HG03378 (cell line): ENCODE data around the gene PPIL1.
"Not testable (repeated sequence)": the region's sequence is repeated elsewhere in the genome, so short reads cannot be mapped to it uniquely, and the experiment has no call there.

ENCODE experiments used
- ATAC-seq: cut with Tn5 transposase; IDR thresholded peaks from one replicate; pipeline ENCODE4 v1.9.1; 2021; ENCODE audit warnings: mild to moderate bottlenecking, moderate library complexity; ENCODE audit not compliant: unreplicated experiment

The PPIL1 gene

GRCh38 chr6:36817176-36817817 lies 57.3 kb downstream of the PPIL1 start:
- no peak for ATAC-seq

GRCh38 chr6:36815962-36816735 lies 58.5 kb downstream of the PPIL1 start:
- no peak for ATAC-seq

GRCh38 chr6:36814249-36814648 lies 60.4 kb downstream of the PPIL1 start:
- ATAC-seq = no peak

DNA sequence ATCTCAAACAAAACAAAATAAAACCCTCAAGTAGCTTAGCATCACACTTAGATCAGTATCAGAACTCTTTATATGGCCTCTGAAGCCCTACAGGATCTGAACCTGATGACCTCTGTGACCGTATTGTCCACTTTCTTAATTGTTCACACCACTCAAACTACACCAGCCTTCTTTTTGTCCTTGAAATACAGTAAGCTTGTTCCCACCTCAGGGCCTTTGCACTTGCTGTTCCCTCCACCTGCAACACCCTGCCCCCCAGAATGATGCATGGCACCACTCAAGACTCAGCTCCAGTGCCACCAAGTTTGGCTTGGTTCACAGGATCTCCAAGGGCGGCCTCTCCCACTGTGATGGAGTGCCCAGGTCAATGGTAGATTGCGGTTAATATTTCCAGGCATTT lies 61.1 kb downstream of the PPIL1 start:
- no peak for ATAC-seq

GRCh38 chr6:36813047-36813446 lies 61.6 kb downstream of the PPIL1 start:
- not testable (repeated sequence) for ATAC-seq

DNA sequence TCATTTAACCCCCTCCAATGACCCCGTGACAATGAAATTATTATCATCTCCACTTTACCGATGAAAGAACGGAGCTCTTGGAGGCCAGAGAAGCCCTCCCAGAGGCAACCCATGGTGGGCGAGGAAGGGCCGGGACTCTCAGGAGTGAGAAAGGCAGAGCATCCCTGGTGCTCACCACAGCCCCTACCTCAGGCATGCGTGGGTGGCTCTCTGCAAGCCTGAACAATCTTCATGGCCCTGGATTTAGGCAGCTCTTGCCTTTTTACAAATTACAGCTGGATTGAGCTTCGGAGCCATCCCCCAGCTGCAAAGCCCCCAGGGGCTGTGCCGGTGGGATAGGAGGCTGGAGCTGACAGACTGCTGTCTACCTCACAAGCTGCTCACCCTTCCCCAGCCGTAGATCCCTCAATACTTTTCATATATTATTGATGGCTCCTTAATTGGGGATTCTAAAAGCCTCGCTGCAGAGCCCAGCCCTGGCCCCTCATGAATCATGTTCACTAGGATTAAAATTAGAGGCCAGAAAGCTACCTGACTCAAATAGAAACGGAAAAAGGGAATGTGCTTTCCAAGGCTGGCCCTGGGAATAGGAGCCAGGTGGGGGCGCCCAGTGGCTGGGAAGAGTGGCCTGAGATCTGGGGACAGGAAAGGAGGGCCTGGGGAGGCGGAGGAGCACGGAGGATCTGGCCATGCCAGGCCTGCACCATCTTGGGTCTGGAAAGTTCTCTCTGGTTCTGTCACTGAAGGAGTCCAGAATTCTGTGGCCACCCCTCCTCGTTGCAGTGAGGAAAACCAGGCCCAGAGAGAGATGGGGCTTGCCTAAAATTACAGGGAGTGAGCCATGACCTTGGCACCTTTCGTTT lies 64.4 kb downstream of the PPIL1 start:
- no peak for ATAC-seq

DNA sequence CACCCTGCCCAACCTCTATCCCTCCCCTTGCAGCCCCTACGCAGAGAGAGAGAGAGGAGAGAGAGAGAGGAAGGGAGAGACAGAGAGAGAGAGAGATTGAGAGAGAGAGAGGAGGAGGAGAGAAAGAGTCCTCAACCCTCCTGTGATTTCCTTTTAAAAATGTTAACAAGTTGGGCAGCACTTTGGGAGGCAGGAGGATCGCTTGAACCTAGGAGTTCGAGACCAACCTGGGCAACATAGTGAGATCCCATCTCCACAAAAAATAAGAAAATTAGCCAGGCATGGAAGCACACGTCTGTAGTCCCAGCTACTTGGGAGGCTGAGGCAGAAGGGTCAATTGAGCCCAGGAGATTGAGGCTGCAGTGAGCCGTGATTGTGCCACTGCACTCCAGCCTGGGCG lies 65.4 kb downstream of the PPIL1 start:
- no peak for ATAC-seq

GRCh38 chr6:36808634-36809033 lies 66.0 kb downstream of the PPIL1 start:
- no peak for ATAC-seq

- no peak for ATAC-seq
These were observed 66.9 kb downstream of the PPIL1 start for GRCh38 chr6:36807750-36808149.

DNA sequence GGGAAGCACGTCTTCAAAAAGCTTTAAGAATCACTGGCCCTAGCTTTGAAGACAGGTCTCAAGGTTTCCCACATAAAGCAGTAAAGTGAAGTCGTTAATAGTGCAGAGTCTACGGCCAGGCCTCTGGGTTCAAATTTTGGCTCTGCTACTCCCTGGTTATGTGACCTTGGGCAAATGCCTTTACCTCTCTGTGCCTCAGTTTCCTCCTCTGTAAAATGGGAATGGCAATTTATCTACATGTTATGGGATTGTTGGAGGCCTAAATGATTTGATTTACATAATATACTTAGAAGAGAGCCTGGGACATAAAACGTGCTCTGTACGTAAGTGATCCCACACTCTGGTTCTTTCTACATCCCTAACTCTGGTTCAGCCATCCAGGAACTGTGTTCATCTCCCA lies 67.5 kb downstream of the PPIL1 start:
- no peak for ATAC-seq

DNA sequence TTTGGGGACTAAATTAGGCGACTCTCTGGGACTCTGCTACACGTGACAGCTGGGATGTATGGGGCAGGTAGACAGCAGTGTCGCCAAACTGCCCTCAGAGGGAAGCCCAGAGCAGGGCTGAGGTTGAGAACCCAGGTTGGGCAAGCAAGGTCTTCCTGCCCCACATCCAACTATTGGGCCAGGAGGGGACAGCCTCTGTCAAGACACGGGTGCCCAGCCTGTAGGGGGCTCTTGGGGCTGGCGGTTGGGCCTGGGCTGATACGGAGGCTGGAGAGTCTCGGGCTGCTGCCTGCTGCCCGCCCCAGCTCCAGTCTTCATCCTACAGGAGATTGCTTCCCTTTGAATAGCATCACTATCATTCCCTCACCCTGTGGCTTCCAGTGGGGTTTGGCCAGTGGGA lies 68.7 kb downstream of the PPIL1 start:
- ATAC-seq = no peak

- ATAC-seq = no peak
These were observed 69.4 kb downstream of the PPIL1 start for GRCh38 chr6:36805096-36805797.
